Measurements from ENCODE around the gene GSG1L. TPM values are rescaled to one million over a fixed set of nuclear protein-coding genes. Genes with fewer than 3 reads are reported as not detected.

Gene GSG1L
- total RNA-seq, 5 donors from 2014 or later (not counting 1 experiment from before 2014, with no cell fraction given), result not detected

GRCh38 chr16:27921134-27921533, 142.4 kb downstream of the GSG1L start:
- 36% methylated on average over 1 of the region's 4 CpGs for WGBS (ENCODE audit: insufficient coverage)
- ChIA-PET CTCF (no interaction called here), POLR2A (no interaction called here)
- Mint-ChIP-seq H3K27ac (no peak overlapping the region), H3K27me3 (peaks cover 58 to 60% of the 10 kb centered on the region in 2 donors), H3K36me3 (no peaks in the 10 kb centered on the region), H3K4me1 (no peaks in the 10 kb centered on the region), H3K4me3 (no peak overlapping the region), H3K9me3 (no peaks in the 10 kb centered on the region)
- Histone ChIP-seq H3K36me3 (ENCODE audit: control insufficient read depth in 2 of 2, extremely low read depth in 1 of 2, insufficient read depth in 1 of 2, low read length in 1 of 2) (no peaks in the 10 kb centered on the region), H3K4me1 (ENCODE audit: control insufficient read depth in 1 of 2, extremely low read depth in 1 of 2, insufficient read depth in 2 of 2, low read length in 2 of 2) (no peaks in the 10 kb centered on the region), H3K9me3 (no peaks in the 10 kb centered on the region), H3K27me3 (replicated peaks in 1 of 2; ENCODE audit: control insufficient read depth in 2 of 2, extremely low read depth in 1 of 2, insufficient read depth in 2 of 2, low read length in 1 of 2) (peaks cover 0 to 39% of the 10 kb centered on the region in 2 experiments), H3K27ac (ENCODE audit: low read length) (no peak overlapping the region), H3K4me3 (ENCODE audit: control insufficient read depth in 1 of 2, extremely low read depth in 1 of 2, low read length in 1 of 2) (no peak overlapping the region)
- DNase-seq (no peak), ATAC-seq (replicated peaks in 1 of 4) (no peak)

GRCh38 chr16:27920391-27920891, 143.1 kb downstream of the GSG1L start:
- Mint-ChIP-seq H3K27me3 (peaks cover 52 to 55% of the 10 kb centered on the region in 2 donors), H3K9me3 (no peaks in the 10 kb centered on the region), H3K4me1 (no peaks in the 10 kb centered on the region), H3K36me3 (no peaks in the 10 kb centered on the region), H3K27ac (no peak overlapping the region), H3K4me3 (no peak overlapping the region)
- Histone ChIP-seq H3K27me3 (replicated peaks in 1 of 2; ENCODE audit: control insufficient read depth in 2 of 2, extremely low read depth in 1 of 2, insufficient read depth in 2 of 2, low read length in 1 of 2) (peaks cover 0 to 44% of the 10 kb centered on the region in 2 experiments), H3K9me3 (no peaks in the 10 kb centered on the region), H3K4me3 (ENCODE audit: control insufficient read depth in 1 of 2, extremely low read depth in 1 of 2, low read length in 1 of 2) (no peak overlapping the region), H3K36me3 (ENCODE audit: control insufficient read depth in 2 of 2, extremely low read depth in 1 of 2, insufficient read depth in 1 of 2, low read length in 1 of 2) (no peaks in the 10 kb centered on the region), H3K4me1 (ENCODE audit: control insufficient read depth in 1 of 2, extremely low read depth in 1 of 2, insufficient read depth in 2 of 2, low read length in 2 of 2) (no peaks in the 10 kb centered on the region), H3K27ac (ENCODE audit: low read length) (no peak overlapping the region)
- ChIA-PET POLR2A (no interaction called here), CTCF (no interaction called here)
- WGBS (ENCODE audit: insufficient coverage), result 13% methylated on average over 8 of the region's 11 CpGs
- no peak for ATAC-seq (replicated peaks in 1 of 4)
- no peak for DNase-seq

- Mint-ChIP-seq H3K4me3 (no peak overlapping the region), H3K36me3 (no peaks in the 10 kb centered on the region), H3K4me1 (no peaks in the 10 kb centered on the region), H3K9me3 (no peaks in the 10 kb centered on the region), H3K27ac (no peak overlapping the region), H3K27me3 (peaks cover 46 to 63% of the 10 kb centered on the region in 2 donors)
- Histone ChIP-seq H3K27me3 (replicated peaks in 1 of 2; ENCODE audit: control insufficient read depth in 2 of 2, extremely low read depth in 1 of 2, insufficient read depth in 2 of 2, low read length in 1 of 2) (peaks cover 0 to 41% of the 10 kb centered on the region in 2 experiments), H3K36me3 (ENCODE audit: control insufficient read depth in 2 of 2, extremely low read depth in 1 of 2, insufficient read depth in 1 of 2, low read length in 1 of 2) (no peaks in the 10 kb centered on the region), H3K9me3 (no peaks in the 10 kb centered on the region), H3K27ac (ENCODE audit: low read length) (no peak overlapping the region), H3K4me3 (ENCODE audit: control insufficient read depth in 1 of 2, extremely low read depth in 1 of 2, low read length in 1 of 2) (no peak overlapping the region), H3K4me1 (ENCODE audit: control insufficient read depth in 1 of 2, extremely low read depth in 1 of 2, insufficient read depth in 2 of 2, low read length in 2 of 2) (no peaks in the 10 kb centered on the region)
- DNase-seq, result no peak
- ChIA-PET CTCF (no interaction called here), POLR2A (no interaction called here)
- no CpG with 5 or more reads among the region's 5 CpGs for WGBS (ENCODE audit: insufficient coverage)
- no peak for ATAC-seq (replicated peaks in 1 of 4)
These were observed 144.8 kb downstream of the GSG1L start for GRCh38 chr16:27918755-27919154.

GRCh38 chr16:27917949-27918348, 145.6 kb downstream of the GSG1L start:
- DNase-seq (no peak), ATAC-seq (replicated peaks in 1 of 4) (no peak)
- Histone ChIP-seq H3K9me3 (no peaks in the 10 kb centered on the region), H3K27me3 (replicated peaks in 1 of 2; ENCODE audit: control insufficient read depth in 2 of 2, extremely low read depth in 1 of 2, insufficient read depth in 2 of 2, low read length in 1 of 2) (peaks cover 0 to 37% of the 10 kb centered on the region in 2 experiments), H3K4me3 (ENCODE audit: control insufficient read depth in 1 of 2, extremely low read depth in 1 of 2, low read length in 1 of 2) (no peak overlapping the region), H3K4me1 (ENCODE audit: control insufficient read depth in 1 of 2, extremely low read depth in 1 of 2, insufficient read depth in 2 of 2, low read length in 2 of 2) (no peaks in the 10 kb centered on the region), H3K27ac (ENCODE audit: low read length) (no peak overlapping the region), H3K36me3 (ENCODE audit: control insufficient read depth in 2 of 2, extremely low read depth in 1 of 2, insufficient read depth in 1 of 2, low read length in 1 of 2) (no peaks in the 10 kb centered on the region)
- Mint-ChIP-seq H3K4me1 (no peaks in the 10 kb centered on the region), H3K27ac (no peak overlapping the region), H3K9me3 (no peaks in the 10 kb centered on the region), H3K27me3 (peaks cover 48 to 63% of the 10 kb centered on the region in 2 donors), H3K36me3 (no peaks in the 10 kb centered on the region), H3K4me3 (no peak overlapping the region)
- ChIA-PET CTCF (no interaction called here), POLR2A (no interaction called here)
- whole genome bisulfite sequencing (ENCODE audit: insufficient coverage), result no CpG with 5 or more reads among the region's 1 CpG

GRCh38 chr16:27911486-27911885, 152.0 kb downstream of the GSG1L start:
- no peak for ATAC-seq (replicated peaks in 1 of 4)
- Histone ChIP-seq H3K36me3 (ENCODE audit: control insufficient read depth in 2 of 2, extremely low read depth in 1 of 2, insufficient read depth in 1 of 2, low read length in 1 of 2) (no peaks in the 10 kb centered on the region), H3K27ac (ENCODE audit: low read length) (no peak overlapping the region), H3K9me3 (no peaks in the 10 kb centered on the region), H3K4me1 (ENCODE audit: control insufficient read depth in 1 of 2, extremely low read depth in 1 of 2, insufficient read depth in 2 of 2, low read length in 2 of 2) (no peaks in the 10 kb centered on the region), H3K4me3 (ENCODE audit: control insufficient read depth in 1 of 2, extremely low read depth in 1 of 2, low read length in 1 of 2) (no peak overlapping the region), H3K27me3 (replicated peaks in 1 of 2; ENCODE audit: control insufficient read depth in 2 of 2, extremely low read depth in 1 of 2, insufficient read depth in 2 of 2, low read length in 1 of 2) (peaks cover 0 to 33% of the 10 kb centered on the region in 2 experiments)
- no CpG with 5 or more reads among the region's 2 CpGs for WGBS (ENCODE audit: insufficient coverage)
- DNase-seq, result no peak
- no peak overlapping the region for H3K27ac Mint-ChIP-seq
- no peak overlapping the region for H3K4me3 Mint-ChIP-seq
- ChIA-PET POLR2A (no interaction called here), CTCF (no interaction called here)
- H3K27me3 Mint-ChIP-seq, result peaks cover 25 to 27% of the 10 kb centered on the region in 2 donors
- no peaks in the 10 kb centered on the region for H3K4me1 Mint-ChIP-seq
- peaks cover 0 to 3% (median 0%) of the 10 kb centered on the region in 3 donors for H3K9me3 Mint-ChIP-seq
- H3K36me3 Mint-ChIP-seq, result no peaks in the 10 kb centered on the region

GRCh38 chr16:27907457-27907972, 156.0 kb downstream of the GSG1L start:
- H3K4me3 ChIP-seq (ENCODE audit: control insufficient read depth in 1 of 2, extremely low read depth in 1 of 2, low read length in 1 of 2), result no peak overlapping the region
- ChIA-PET POLR2A (no interaction called here), CTCF (no interaction called here)
- 33% methylated on average over 1 of the region's 1 CpG for WGBS (ENCODE audit: insufficient coverage)
- Mint-ChIP-seq H3K4me1 (no peaks in the 10 kb centered on the region), H3K27me3 (peaks cover 19 to 31% of the 10 kb centered on the region in 2 donors), H3K9me3 (peaks cover 0 to 3% (median 0%) of the 10 kb centered on the region in 3 donors), H3K36me3 (no peaks in the 10 kb centered on the region), H3K27ac (no peak overlapping the region), H3K4me3 (no peak overlapping the region)
- H3K9me3 ChIP-seq, result no peaks in the 10 kb centered on the region
- no peaks in the 10 kb centered on the region for H3K4me1 ChIP-seq (ENCODE audit: control insufficient read depth in 1 of 2, extremely low read depth in 1 of 2, insufficient read depth in 2 of 2, low read length in 2 of 2)
- H3K27me3 ChIP-seq (replicated peaks in 1 of 2; ENCODE audit: control insufficient read depth in 2 of 2, extremely low read depth in 1 of 2, insufficient read depth in 2 of 2, low read length in 1 of 2), result peaks cover 0 to 43% of the 10 kb centered on the region in 2 experiments
- H3K36me3 ChIP-seq (ENCODE audit: control insufficient read depth in 2 of 2, extremely low read depth in 1 of 2, insufficient read depth in 1 of 2, low read length in 1 of 2), result no peaks in the 10 kb centered on the region
- no peak for ATAC-seq (replicated peaks in 1 of 4)
- no peak overlapping the region for H3K27ac ChIP-seq (ENCODE audit: low read length)
- no peak for DNase-seq

GRCh38 chr16:27906883-27907282, 156.6 kb downstream of the GSG1L start:
- Mint-ChIP-seq H3K36me3 (no peaks in the 10 kb centered on the region), H3K4me1 (no peaks in the 10 kb centered on the region), H3K27me3 (peaks cover 20 to 33% of the 10 kb centered on the region in 2 donors), H3K9me3 (peaks cover 0 to 3% (median 0%) of the 10 kb centered on the region in 3 donors), H3K4me3 (no peak overlapping the region), H3K27ac (no peak overlapping the region)
- ChIA-PET CTCF (no interaction called here), POLR2A (no interaction called here)
- Histone ChIP-seq H3K4me1 (ENCODE audit: control insufficient read depth in 1 of 2, extremely low read depth in 1 of 2, insufficient read depth in 2 of 2, low read length in 2 of 2) (no peaks in the 10 kb centered on the region), H3K27me3 (replicated peaks in 1 of 2; ENCODE audit: control insufficient read depth in 2 of 2, extremely low read depth in 1 of 2, insufficient read depth in 2 of 2, low read length in 1 of 2) (peaks cover 0 to 40% of the 10 kb centered on the region in 2 experiments), H3K27ac (ENCODE audit: low read length) (no peak overlapping the region), H3K9me3 (no peaks in the 10 kb centered on the region), H3K4me3 (ENCODE audit: control insufficient read depth in 1 of 2, extremely low read depth in 1 of 2, low read length in 1 of 2) (no peak overlapping the region), H3K36me3 (ENCODE audit: control insufficient read depth in 2 of 2, extremely low read depth in 1 of 2, insufficient read depth in 1 of 2, low read length in 1 of 2) (no peaks in the 10 kb centered on the region)
- no peak for DNase-seq
- WGBS (ENCODE audit: insufficient coverage), result 100% methylated on average over 1 of the region's 3 CpGs
- ATAC-seq (replicated peaks in 1 of 4), result no peak
